HG03060 (cell line): ENCODE data around the gene BMERB1.
"Not testable (repeated sequence)": the region's sequence is repeated elsewhere in the genome, so short reads cannot be mapped to it uniquely, and the experiment has no call there.

Source experiments
- ATAC-seq: cut with Tn5 transposase; IDR thresholded peaks from one replicate; pipeline ENCODE4 v1.9.1; 2021; ENCODE audit warnings: low read depth, moderate number of reproducible peaks; ENCODE audit not compliant: unreplicated experiment

BMERB1 gene

GRCh38 chr16:15422222-15422621, 12.2 kb upstream of the BMERB1 start:
- no peak for ATAC-seq

- no peak for ATAC-seq
Measured at GRCh38 chr16:15425861-15426260, 8.5 kb upstream of the BMERB1 start.

GRCh38 chr16:15426796-15427195, 7.6 kb upstream of the BMERB1 start:
- ATAC-seq, result no peak

GRCh38 chr16:15427648-15428239, 6.6 kb upstream of the BMERB1 start:
- ATAC-seq, result no peak

GRCh38 chr16:15430884-15431283, 3.5 kb upstream of the BMERB1 start:
- not testable (repeated sequence) for ATAC-seq

GRCh38 chr16:15434079-15434424, 336 bp upstream of the BMERB1 start:
- ATAC-seq, result no peak

- no peak for ATAC-seq
Measured at GRCh38 chr16:15435216-15435864, 952 bp downstream of the BMERB1 start.

GRCh38 chr16:15439102-15439501, 4.7 kb downstream of the BMERB1 start:
- no peak for ATAC-seq

- no peak for ATAC-seq
Measured at GRCh38 chr16:15439521-15439920, 5.1 kb downstream of the BMERB1 start.

GRCh38 chr16:15440852-15441251, 6.5 kb downstream of the BMERB1 start:
- no peak for ATAC-seq

GRCh38 chr16:15442140-15442539, 7.8 kb downstream of the BMERB1 start:
- ATAC-seq, result not testable (repeated sequence)

GRCh38 chr16:15443753-15444152, 9.4 kb downstream of the BMERB1 start:
- no peak for ATAC-seq

- ATAC-seq, result no peak
Measured at GRCh38 chr16:15444264-15444663, 9.9 kb downstream of the BMERB1 start.

- no peak for ATAC-seq
Measured at GRCh38 chr16:15445450-15445849, 11.1 kb downstream of the BMERB1 start.

GRCh38 chr16:15446901-15447300, 12.5 kb downstream of the BMERB1 start:
- ATAC-seq, result no peak

- no peak for ATAC-seq
Measured at GRCh38 chr16:15450624-15451023, 16.2 kb downstream of the BMERB1 start.

GRCh38 chr16:15451098-15451731, 16.8 kb downstream of the BMERB1 start:
- ATAC-seq, result no peak

GRCh38 chr16:15452246-15452855, 18.0 kb downstream of the BMERB1 start:
- no peak for ATAC-seq

GRCh38 chr16:15453296-15453695, 18.9 kb downstream of the BMERB1 start:
- not testable (repeated sequence) for ATAC-seq

- ATAC-seq, result not testable (repeated sequence)
Measured at GRCh38 chr16:15454933-15455332, 20.5 kb downstream of the BMERB1 start.

- no peak for ATAC-seq
Measured at GRCh38 chr16:15457400-15457799, 23.0 kb downstream of the BMERB1 start.

- ATAC-seq, result no peak
Measured at GRCh38 chr16:15457958-15458357, 23.6 kb downstream of the BMERB1 start.
